GM13976 (cell line): ENCODE measurements around the gene RTP3.

Source experiments
- DNase-seq: peaks from one replicate; pipeline ENCODE4 v3.0.0; 2012; ENCODE audit warnings: low spot score
- CTCF ChIP-seq: IDR thresholded peaks from 2 replicates; pipeline ENCODE4 v1.5.1; 2012; ENCODE audit warnings: borderline replicate concordance, mild to moderate bottlenecking; ENCODE audit not compliant: insufficient read depth; ENCODE audit errors: extremely low read depth, missing control alignments, control extremely low read depth
- in situ Hi-C: fragments of 300-500 bp; cut with MboI; formaldehyde crosslinking; loops from one replicate; pipeline ENCODE4 v1.12.0; 2022; ENCODE audit warnings: low sequenced_read_pairs, mixed read lengths, inconsistent platforms; ENCODE audit not compliant: unreplicated experiment

Gene RTP3

GRCh38 chr3:46463868-46464241 is 33.9 kb upstream of the RTP3 start:
- DNase-seq = no peak
- in situ Hi-C loops = no loop called here

GRCh38 chr3:46464326-46465195 is 33.2 kb upstream of the RTP3 start, which contains the start of gene LTF:
LTF (minus strand) TSS chr3:46464905; CDS start chr3:46464867, 38 bp downstream.
- no peak for TF ChIP-seq CTCF
- in situ Hi-C loops = no loop called here
- no peak for DNase-seq

More at GRCh38 chr3:46463868-46464241, 33.9 kb upstream of the RTP3 start:
- no peak for TF ChIP-seq CTCF

- no peak for TF ChIP-seq CTCF
- no peak for DNase-seq
- in situ Hi-C loops = no loop called here
These were observed 32.6 kb upstream of the RTP3 start for GRCh38 chr3:46465196-46465520.

GRCh38 chr3:46466273-46466672 is 31.5 kb upstream of the RTP3 start:
- no peak for TF ChIP-seq CTCF
- DNase-seq = no peak
- in situ Hi-C loops = no loop called here

DNA sequence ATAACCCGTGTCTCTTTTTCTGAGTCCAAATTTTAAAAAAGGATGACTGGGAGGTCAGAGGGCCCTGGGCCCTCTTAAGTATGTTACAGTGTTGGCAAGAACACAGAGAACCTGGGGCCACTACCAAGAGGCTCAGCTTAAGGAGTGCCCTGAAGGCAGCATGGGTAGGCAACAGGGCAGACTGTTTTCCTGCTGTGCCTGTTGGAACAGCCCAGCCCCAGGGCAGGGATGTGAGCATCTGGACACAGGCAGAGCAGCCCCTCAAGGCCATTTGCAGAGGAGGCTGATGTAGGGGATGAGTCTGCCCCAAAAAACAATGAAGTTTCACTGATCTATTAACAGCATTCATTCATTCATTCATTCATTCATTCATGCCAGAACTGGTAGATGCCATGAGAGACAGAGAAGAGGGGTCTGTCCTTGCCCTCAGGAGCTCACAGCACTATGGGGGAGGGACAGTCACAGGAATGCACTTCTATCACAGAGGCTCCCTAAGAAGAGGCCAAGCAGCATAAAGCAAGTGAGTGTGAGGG is 30.8 kb upstream of the RTP3 start:
- in situ Hi-C loops = no loop called here
- no peak for TF ChIP-seq CTCF
- DNase-seq = no peak

DNA sequence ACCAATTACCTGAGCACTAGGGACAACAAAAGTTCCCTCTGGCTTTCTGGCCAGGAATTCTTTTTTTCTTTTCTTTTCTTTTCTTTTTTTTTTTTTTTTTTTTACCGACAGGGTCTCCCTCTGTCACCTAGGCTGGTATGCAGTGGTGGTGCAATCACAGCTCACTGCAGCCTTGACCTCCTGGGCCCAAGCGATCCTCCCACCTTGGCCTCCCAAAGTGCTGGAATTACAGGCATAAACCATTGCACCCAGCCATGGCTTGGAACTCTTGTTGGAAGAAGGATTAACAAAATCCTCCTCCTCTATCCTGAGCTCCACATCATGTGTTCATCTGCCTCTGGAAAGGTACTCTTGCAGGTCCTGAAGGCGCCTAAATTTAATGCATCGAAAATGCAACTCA is 30.2 kb upstream of the RTP3 start:
- in situ Hi-C loops = no loop called here
- TF ChIP-seq CTCF = no peak
- DNase-seq = no peak
